GM23338 (cell line): ENCODE data around the gene TRIO. TPM values are rescaled to one million over a fixed set of nuclear protein-coding genes. Genes with fewer than 3 reads are reported as not detected.

Experiments used
- ATAC-seq: fragments of 200-7000 bp; cut with Tn5 transposase; 3 replicates; pipeline ENCODE4 v1.9.1; 2020
- DNase-seq: peaks from one replicate; pipeline ENCODE4 v3.0.0-alpha.2; 2015; ENCODE audit warnings: low spot score
- H2AFZ ChIP-seq: fragments of 200-600 bp; sonication (generic); 2 replicates; pipeline ENCODE4 v1.8.0; 2016; ENCODE audit warnings: antibody characterized with exemption, mild to moderate bottlenecking, moderate library complexity
- H3F3A ChIP-seq: fragments of 200-600 bp; sonication (generic); replicated peaks from 2 replicates; pipeline ENCODE4 v1.8.0; 2017; ENCODE audit warnings: antibody characterized with exemption, mixed run types, low read depth
- H3K27ac ChIP-seq: fragments of 200-600 bp; sonication (generic); 2 replicates; pipeline ENCODE4 v1.6.1; 2016; ENCODE audit warnings: low read depth
- H3K27me3 ChIP-seq: fragments of 200-600 bp; sonication (generic); 2 replicates; pipeline ENCODE4 v1.8.0; 2016; ENCODE audit warnings: mild to moderate bottlenecking, mixed run types, moderate library complexity; ENCODE audit not compliant: insufficient read depth
- H3K36me3 ChIP-seq: fragments of 200-600 bp; sonication (generic); 2 replicates; pipeline ENCODE4 v1.8.0; 2016; ENCODE audit warnings: mild to moderate bottlenecking; ENCODE audit not compliant: insufficient read depth
- H3K4me1 ChIP-seq: fragments of 200-600 bp; sonication (generic); 2 replicates; pipeline ENCODE4 v1.8.0; 2016; ENCODE audit warnings: mild to moderate bottlenecking, moderate library complexity; ENCODE audit not compliant: insufficient read depth
- H3K4me2 ChIP-seq: fragments of 200-600 bp; sonication (generic); 2 replicates; pipeline ENCODE4 v1.7.1; 2017; ENCODE audit warnings: mixed run types
- H3K4me3 ChIP-seq: fragments of 200-600 bp; sonication (generic); 2 replicates; pipeline ENCODE4 v1.6.1; 2016; ENCODE audit warnings: mixed run types
- H3K79me2 ChIP-seq: fragments of 200-600 bp; sonication (generic); replicated peaks from 2 replicates; pipeline ENCODE4 v1.8.0; 2017; ENCODE audit warnings: mild to moderate bottlenecking; ENCODE audit not compliant: insufficient read depth
- H3K9me2 ChIP-seq: fragments of 200-600 bp; sonication (generic); 2 replicates; pipeline ENCODE4 v1.8.0; 2017; ENCODE audit not compliant: insufficient read depth
- H4K20me1 ChIP-seq: fragments of 200-600 bp; sonication (generic); replicated peaks from 2 replicates; pipeline ENCODE4 v1.8.0; 2017; ENCODE audit warnings: mild to moderate bottlenecking; ENCODE audit not compliant: insufficient read depth
- H3K27ac Mint-ChIP-seq: 2 replicates; pipeline ENCODE4 v1.8.0; 2020; ENCODE audit warnings: inconsistent platforms, mild to moderate bottlenecking, moderate library complexity, mixed read lengths
- H3K27me3 Mint-ChIP-seq: 3 replicates; pipeline ENCODE4 v1.8.0; 2022; ENCODE audit warnings: low read depth, mild to moderate bottlenecking, moderate library complexity, mixed read lengths, inconsistent platforms; ENCODE audit not compliant: insufficient read depth, poor library complexity
- H3K36me3 Mint-ChIP-seq: 3 replicates; pipeline ENCODE4 v1.8.0; 2021; ENCODE audit warnings: low read depth, mild to moderate bottlenecking, inconsistent platforms, moderate library complexity, mixed read lengths
- H3K4me1 Mint-ChIP-seq: 3 replicates; pipeline ENCODE4 v1.8.0; 2020; ENCODE audit warnings: mild to moderate bottlenecking, inconsistent platforms, mixed read lengths
- H3K4me3 Mint-ChIP-seq: 3 replicates; pipeline ENCODE4 v1.8.0; 2021; ENCODE audit warnings: moderate library complexity, mild to moderate bottlenecking, inconsistent platforms, mixed read lengths
- H3K9me3 Mint-ChIP-seq: 3 replicates; pipeline ENCODE4 v1.8.0; 2020; ENCODE audit warnings: moderate library complexity, mild to moderate bottlenecking, inconsistent platforms, mixed read lengths
- CREB1 ChIP-seq: fragments of 250-450 bp; sonication (Bioruptor Pico); IDR thresholded peaks from 2 replicates; pipeline ENCODE4 v1.5.0; 2020; ENCODE audit warnings: low read depth, mild to moderate bottlenecking, moderate library complexity
- EZH2 ChIP-seq: fragments of 200-600 bp; sonication (generic); IDR thresholded peaks from one replicate; pipeline ENCODE4 v1.8.0; 2017; ENCODE audit warnings: antibody characterized with exemption, mild to moderate bottlenecking, low read depth; ENCODE audit not compliant: unreplicated experiment
- JUNB ChIP-seq: IDR thresholded peaks from one replicate; pipeline ENCODE4 v1.6.1; 2016; ENCODE audit warnings: antibody characterized with exemption; ENCODE audit not compliant: unreplicated experiment
- NANOG ChIP-seq: IDR thresholded peaks from 2 replicates; pipeline ENCODE4 v1.6.1; 2016; ENCODE audit warnings: antibody characterized with exemption, borderline replicate concordance
- POLR2AphosphoS5 ChIP-seq: IDR thresholded peaks from 2 replicates; pipeline ENCODE4 v1.6.1; 2016; ENCODE audit warnings: antibody characterized with exemption, low read depth
- STAT1 ChIP-seq: IDR thresholded peaks from one replicate; pipeline ENCODE4 v1.6.1; 2016; ENCODE audit warnings: antibody characterized with exemption; ENCODE audit not compliant: unreplicated experiment
- ZNF331 ChIP-seq: fragments of 250-450 bp; sonication (Bioruptor Pico); IDR thresholded peaks from 2 replicates; pipeline ENCODE4 v1.5.0; 2020; ENCODE audit warnings: low read depth, mild to moderate bottlenecking, moderate library complexity
- polyA plus RNA-seq: library from polyadenylated mRNA; unstranded; fragments of >200 nt; fragmentation: Nextera tagmentation; extraction: Ambion mirVana; gene quantifications from 2 replicates; pipeline ENCODE4 v1.2.1, GENCODE V29; 2016
- total RNA-seq: library from RNA; depleted of rRNA; stranded (reverse); fragments of >200 nt; shearing (Covaris generic); gene quantifications from 2 replicates; pipeline ENCODE4 v1.2.3, GENCODE V29; 2014
- TF ChIP-seq, protein P1 (sequence below): fragments of 250-450 bp; sonication (Bioruptor Pico); IDR thresholded peaks from 2 replicates; pipeline ENCODE4 v1.5.0; 2020; ENCODE audit warnings: mild to moderate bottlenecking, moderate library complexity
- TF ChIP-seq, protein P2 (sequence below): IDR thresholded peaks from one replicate; pipeline ENCODE4 v1.6.1; 2018; ENCODE audit warnings: antibody characterized with exemption; ENCODE audit not compliant: unreplicated experiment
- TF ChIP-seq, protein P3 (sequence below): IDR thresholded peaks from 2 replicates; pipeline ENCODE4 v1.6.1; 2016; ENCODE audit warnings: antibody characterized with exemption

The TRIO gene
- total and polyA plus RNA-seq, 2 experiments from 2014 or later, result 13.8 to 113 TPM

DNA sequence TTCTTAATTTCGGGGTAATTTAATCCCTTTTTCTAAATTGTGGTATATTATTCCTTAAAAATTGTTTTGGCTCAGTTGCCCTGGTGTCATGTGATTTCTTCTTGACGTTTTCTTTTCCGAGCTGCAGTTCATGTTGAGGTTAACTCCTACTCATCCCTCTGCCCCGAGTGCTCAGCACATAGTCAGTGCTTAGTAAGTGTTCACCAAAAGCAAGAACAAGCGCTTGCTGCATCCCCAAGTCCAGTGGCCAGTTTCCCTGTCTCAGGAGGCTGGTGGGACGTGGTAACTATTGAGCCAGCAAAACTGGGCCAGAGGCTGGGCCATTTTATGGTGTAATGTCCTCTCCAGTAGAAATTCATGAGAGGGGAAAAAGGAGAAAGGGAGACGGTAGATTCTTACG, 23.3 kb downstream of the TRIO start:
- H3K4me1 Mint-ChIP-seq, result peaks cover 55% of the 10 kb centered on the region
- DNase-seq (no peak), ATAC-seq (no peak)
- Histone ChIP-seq H2AFZ (no peak overlapping the region), H3F3A (no peaks in the 10 kb centered on the region), H3K4me2 (no peak overlapping the region), H4K20me1 (peaks cover 30% of the 10 kb centered on the region), H3K36me3 (no peaks in the 10 kb centered on the region), H3K27me3 (no peaks in the 10 kb centered on the region), H3K27ac (no peak overlapping the region), H3K4me1 (peaks cover 36% of the 10 kb centered on the region), H3K9me2 (no peaks in the 10 kb centered on the region), H3K4me3 (no peak overlapping the region), H3K79me2 (peaks cover 100% of the 10 kb centered on the region)
- TF ChIP-seq STAT1 (no peak), CREB1 (CRISPR knock-in tag) (no peak)
- peaks cover 20% of the 10 kb centered on the region for H3K36me3 Mint-ChIP-seq
- peaks cover 5% of the 10 kb centered on the region for H3K27me3 Mint-ChIP-seq
- H3K27ac Mint-ChIP-seq, result peak overlapping the region; percentile 48; the same call in 1 of the 2 replicates
- no peak overlapping the region for H3K4me3 Mint-ChIP-seq
- peaks cover 10% of the 10 kb centered on the region; the same call in 2 of the 3 replicates for H3K9me3 Mint-ChIP-seq

DNA sequence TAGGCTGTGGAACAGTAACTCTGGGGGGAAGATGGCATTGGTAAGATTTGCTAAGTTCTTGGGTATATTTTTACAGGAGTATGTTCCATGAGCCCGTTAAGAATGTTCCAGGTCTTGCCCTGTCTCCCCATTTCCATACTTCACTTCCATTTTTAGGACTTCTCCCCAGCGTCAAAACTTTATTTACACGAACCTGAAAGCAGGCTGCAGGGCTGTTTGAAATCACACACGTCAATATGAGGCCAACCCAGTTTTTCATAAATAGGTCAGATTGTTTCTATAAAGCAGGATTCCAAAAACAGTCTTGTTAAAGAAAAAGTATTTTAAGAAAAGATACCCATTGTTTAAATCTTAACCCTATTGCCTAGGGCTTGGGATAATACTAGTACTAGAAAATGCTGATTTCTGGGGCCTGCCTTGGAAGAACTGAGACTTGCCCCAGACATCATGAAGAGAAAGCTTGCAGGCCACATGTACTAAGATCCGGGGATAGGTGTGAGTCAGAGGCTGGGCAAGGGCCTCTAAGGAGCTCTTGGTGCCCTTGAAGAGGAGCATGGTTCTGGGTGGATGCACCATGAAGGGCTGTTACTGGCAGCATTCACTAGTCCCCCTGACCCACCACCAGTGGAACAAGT, 24.2 kb downstream of the TRIO start:
- H3K79me2 ChIP-seq, result peaks cover 100% of the 10 kb centered on the region
- peaks cover 17% of the 10 kb centered on the region; the same call in 2 of the 3 replicates for H3K36me3 Mint-ChIP-seq
- DNase-seq (no peak), ATAC-seq (no peak; the same call in 2 of the 3 replicates)
- H3K27ac ChIP-seq, result peak overlapping the region; percentile 16; the same call in 1 of the 2 replicates
- H3K4me1 ChIP-seq, result peaks cover 45% of the 10 kb centered on the region
- H3K27me3 ChIP-seq, result no peaks in the 10 kb centered on the region
- peaks cover 64% of the 10 kb centered on the region for H3K4me1 Mint-ChIP-seq
- H3K27me3 Mint-ChIP-seq, result peaks cover 5% of the 10 kb centered on the region
- H4K20me1 ChIP-seq, result peaks cover 23% of the 10 kb centered on the region
- no peak overlapping the region for H3K4me3 ChIP-seq
- no peaks in the 10 kb centered on the region for H3K9me2 ChIP-seq
- H3K4me3 Mint-ChIP-seq, result no peak overlapping the region
- H3F3A ChIP-seq, result no peaks in the 10 kb centered on the region
- no peaks in the 10 kb centered on the region for H3K36me3 ChIP-seq
- H3K27ac Mint-ChIP-seq, result no peak overlapping the region
- H3K9me3 Mint-ChIP-seq, result peaks cover 10% of the 10 kb centered on the region; the same call in 2 of the 3 replicates
- no peak overlapping the region for H2AFZ ChIP-seq
- H3K4me2 ChIP-seq, result no peak overlapping the region
- TF ChIP-seq POLR2AphosphoS5 (no peak), JUNB (no peak), CREB1 (CRISPR knock-in tag) (no peak), NANOG (no peak), ZNF331 (CRISPR knock-in tag) (no peak), EZH2 (no peak)
- TF ChIP-seq, protein P1, sequence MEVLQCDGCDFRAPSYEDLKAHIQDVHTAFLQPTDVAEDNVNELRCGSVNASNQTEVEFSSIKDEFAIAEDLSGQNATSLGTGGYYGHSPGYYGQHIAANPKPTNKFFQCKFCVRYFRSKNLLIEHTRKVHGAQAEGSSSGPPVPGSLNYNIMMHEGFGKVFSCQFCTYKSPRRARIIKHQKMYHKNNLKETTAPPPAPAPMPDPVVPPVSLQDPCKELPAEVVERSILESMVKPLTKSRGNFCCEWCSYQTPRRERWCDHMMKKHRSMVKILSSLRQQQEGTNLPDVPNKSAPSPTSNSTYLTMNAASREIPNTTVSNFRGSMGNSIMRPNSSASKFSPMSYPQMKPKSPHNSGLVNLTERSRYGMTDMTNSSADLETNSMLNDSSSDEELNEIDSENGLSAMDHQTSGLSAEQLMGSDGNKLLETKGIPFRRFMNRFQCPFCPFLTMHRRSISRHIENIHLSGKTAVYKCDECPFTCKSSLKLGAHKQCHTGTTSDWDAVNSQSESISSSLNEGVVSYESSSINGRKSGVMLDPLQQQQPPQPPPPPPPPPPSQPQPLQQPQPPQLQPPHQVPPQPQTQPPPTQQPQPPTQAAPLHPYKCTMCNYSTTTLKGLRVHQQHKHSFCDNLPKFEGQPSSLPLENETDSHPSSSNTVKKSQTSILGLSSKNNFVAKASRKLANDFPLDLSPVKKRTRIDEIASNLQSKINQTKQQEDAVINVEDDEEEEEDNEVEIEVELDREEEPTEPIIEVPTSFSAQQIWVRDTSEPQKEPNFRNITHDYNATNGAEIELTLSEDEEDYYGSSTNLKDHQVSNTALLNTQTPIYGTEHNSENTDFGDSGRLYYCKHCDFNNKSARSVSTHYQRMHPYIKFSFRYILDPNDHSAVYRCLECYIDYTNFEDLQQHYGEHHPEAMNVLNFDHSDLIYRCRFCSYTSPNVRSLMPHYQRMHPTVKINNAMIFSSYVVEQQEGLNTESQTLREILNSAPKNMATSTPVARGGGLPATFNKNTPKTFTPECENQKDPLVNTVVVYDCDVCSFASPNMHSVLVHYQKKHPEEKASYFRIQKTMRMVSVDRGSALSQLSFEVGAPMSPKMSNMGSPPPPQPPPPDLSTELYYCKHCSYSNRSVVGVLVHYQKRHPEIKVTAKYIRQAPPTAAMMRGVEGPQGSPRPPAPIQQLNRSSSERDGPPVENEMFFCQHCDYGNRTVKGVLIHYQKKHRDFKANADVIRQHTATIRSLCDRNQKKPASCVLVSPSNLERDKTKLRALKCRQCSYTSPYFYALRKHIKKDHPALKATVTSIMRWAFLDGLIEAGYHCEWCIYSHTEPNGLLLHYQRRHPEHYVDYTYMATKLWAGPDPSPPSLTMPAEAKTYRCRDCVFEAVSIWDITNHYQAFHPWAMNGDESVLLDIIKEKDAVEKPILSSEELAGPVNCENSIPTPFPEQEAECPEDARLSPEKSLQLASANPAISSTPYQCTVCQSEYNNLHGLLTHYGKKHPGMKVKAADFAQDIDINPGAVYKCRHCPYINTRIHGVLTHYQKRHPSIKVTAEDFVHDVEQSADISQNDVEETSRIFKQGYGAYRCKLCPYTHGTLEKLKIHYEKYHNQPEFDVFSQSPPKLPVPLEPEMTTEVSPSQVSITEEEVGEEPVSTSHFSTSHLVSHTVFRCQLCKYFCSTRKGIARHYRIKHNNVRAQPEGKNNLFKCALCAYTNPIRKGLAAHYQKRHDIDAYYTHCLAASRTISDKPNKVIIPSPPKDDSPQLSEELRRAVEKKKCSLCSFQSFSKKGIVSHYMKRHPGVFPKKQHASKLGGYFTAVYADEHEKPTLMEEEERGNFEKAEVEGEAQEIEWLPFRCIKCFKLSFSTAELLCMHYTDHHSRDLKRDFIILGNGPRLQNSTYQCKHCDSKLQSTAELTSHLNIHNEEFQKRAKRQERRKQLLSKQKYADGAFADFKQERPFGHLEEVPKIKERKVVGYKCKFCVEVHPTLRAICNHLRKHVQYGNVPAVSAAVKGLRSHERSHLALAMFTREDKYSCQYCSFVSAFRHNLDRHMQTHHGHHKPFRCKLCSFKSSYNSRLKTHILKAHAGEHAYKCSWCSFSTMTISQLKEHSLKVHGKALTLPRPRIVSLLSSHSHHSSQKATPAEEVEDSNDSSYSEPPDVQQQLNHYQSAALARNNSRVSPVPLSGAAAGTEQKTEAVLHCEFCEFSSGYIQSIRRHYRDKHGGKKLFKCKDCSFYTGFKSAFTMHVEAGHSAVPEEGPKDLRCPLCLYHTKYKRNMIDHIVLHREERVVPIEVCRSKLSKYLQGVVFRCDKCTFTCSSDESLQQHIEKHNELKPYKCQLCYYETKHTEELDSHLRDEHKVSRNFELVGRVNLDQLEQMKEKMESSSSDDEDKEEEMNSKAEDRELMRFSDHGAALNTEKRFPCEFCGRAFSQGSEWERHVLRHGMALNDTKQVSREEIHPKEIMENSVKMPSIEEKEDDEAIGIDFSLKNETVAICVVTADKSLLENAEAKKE (CRISPR knock-in tag), result no peak
- TF ChIP-seq, protein P2, sequence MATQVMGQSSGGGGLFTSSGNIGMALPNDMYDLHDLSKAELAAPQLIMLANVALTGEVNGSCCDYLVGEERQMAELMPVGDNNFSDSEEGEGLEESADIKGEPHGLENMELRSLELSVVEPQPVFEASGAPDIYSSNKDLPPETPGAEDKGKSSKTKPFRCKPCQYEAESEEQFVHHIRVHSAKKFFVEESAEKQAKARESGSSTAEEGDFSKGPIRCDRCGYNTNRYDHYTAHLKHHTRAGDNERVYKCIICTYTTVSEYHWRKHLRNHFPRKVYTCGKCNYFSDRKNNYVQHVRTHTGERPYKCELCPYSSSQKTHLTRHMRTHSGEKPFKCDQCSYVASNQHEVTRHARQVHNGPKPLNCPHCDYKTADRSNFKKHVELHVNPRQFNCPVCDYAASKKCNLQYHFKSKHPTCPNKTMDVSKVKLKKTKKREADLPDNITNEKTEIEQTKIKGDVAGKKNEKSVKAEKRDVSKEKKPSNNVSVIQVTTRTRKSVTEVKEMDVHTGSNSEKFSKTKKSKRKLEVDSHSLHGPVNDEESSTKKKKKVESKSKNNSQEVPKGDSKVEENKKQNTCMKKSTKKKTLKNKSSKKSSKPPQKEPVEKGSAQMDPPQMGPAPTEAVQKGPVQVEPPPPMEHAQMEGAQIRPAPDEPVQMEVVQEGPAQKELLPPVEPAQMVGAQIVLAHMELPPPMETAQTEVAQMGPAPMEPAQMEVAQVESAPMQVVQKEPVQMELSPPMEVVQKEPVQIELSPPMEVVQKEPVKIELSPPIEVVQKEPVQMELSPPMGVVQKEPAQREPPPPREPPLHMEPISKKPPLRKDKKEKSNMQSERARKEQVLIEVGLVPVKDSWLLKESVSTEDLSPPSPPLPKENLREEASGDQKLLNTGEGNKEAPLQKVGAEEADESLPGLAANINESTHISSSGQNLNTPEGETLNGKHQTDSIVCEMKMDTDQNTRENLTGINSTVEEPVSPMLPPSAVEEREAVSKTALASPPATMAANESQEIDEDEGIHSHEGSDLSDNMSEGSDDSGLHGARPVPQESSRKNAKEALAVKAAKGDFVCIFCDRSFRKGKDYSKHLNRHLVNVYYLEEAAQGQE, result no peak
- TF ChIP-seq, protein P3, sequence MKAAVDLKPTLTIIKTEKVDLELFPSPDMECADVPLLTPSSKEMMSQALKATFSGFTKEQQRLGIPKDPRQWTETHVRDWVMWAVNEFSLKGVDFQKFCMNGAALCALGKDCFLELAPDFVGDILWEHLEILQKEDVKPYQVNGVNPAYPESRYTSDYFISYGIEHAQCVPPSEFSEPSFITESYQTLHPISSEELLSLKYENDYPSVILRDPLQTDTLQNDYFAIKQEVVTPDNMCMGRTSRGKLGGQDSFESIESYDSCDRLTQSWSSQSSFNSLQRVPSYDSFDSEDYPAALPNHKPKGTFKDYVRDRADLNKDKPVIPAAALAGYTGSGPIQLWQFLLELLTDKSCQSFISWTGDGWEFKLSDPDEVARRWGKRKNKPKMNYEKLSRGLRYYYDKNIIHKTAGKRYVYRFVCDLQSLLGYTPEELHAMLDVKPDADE, result no peak
